Measurements from ENCODE around the gene SREBF2.

Gene SREBF2

DNA sequence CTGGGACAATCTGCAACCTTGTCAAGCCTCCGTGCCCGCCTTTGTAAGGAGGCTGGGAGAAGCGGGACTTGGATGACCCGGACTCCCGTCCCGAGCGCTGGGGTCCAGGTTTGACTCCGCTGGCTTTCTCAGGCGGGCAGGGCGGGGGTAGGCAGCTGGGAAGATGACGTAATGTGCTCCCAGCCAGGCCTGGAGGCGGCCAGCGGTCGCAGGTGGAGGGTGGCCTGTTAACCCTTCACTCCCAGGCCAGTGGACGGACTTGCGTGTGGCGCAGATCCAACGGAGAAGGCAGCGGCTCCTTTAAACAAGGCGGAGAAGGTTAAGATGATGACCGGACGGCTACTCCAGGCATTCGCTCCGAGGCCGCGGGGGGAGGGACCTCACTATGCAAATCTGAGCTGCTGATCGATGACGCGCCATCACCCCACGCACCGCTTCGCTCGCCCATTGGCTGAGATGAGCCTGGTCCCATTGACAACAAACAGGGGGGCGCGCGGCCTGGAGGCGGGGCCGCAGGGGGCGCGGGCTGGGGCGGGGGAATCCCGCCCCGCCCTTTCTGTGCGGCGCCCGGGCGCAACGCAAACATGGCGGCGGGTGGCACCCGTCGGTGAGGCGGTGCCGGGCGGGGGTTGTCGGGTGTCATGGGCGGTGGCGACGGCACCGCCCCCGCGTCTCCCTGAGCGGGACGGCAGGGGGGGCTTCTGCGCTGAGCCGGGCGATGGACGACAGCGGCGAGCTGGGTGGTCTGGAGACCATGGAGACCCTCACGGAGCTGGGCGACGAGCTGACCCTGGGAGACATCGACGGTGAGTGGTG lies at the start of gene SREBF2:
Gene SREBF2, plus strand, starts transcription at position 553 of the 816 bp plus-strand sequence. Its CDS starts 166 bp downstream, at position 719.
- DNase-seq (ENCODE audit: low read depth) = peak; percentile 99

- no peak for DNase-seq (ENCODE audit: low read depth)
Observed at GRCh38 chr22:41787331-41787730, 45.6 kb upstream of the SREBF2 start.

DNA sequence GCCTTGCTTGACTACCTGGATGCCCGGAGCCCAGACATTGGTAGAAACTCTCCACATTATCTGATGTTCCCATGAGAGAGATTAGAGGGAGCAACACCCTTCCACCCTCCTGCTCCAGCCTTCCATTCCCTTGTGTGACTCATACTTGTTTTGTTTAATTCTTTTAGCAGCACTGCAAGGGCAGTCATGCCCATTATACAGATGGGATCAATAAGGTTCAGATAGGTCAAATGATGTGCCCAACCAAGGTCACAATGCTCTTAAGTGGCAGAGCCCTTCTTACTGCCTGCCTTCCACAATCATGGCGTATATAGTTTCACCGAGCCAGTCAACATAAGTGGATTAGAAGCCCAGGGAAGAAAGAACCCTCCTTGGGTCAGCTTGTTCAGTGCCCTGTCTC lies 39.0 kb upstream of the SREBF2 start:
- DNase-seq (ENCODE audit: low read depth) = no peak

GRCh38 chr22:41798736-41799135 lies 34.2 kb upstream of the SREBF2 start:
- DNase-seq (ENCODE audit: low read depth) = no peak

- peak; percentile 28 for DNase-seq (ENCODE audit: low read depth)
Observed at GRCh38 chr22:41799486-41800347, 33.2 kb upstream of the SREBF2 start.

GRCh38 chr22:41800348-41801146 lies 32.4 kb upstream of the SREBF2 start, which contains the start of gene CCDC134:
TSS of gene CCDC134 (plus strand) at chr22:41800679. CDS start at chr22:41808891, 8,212 bp downstream.
- DNase-seq (ENCODE audit: low read depth) = peak; percentile 92

DNA sequence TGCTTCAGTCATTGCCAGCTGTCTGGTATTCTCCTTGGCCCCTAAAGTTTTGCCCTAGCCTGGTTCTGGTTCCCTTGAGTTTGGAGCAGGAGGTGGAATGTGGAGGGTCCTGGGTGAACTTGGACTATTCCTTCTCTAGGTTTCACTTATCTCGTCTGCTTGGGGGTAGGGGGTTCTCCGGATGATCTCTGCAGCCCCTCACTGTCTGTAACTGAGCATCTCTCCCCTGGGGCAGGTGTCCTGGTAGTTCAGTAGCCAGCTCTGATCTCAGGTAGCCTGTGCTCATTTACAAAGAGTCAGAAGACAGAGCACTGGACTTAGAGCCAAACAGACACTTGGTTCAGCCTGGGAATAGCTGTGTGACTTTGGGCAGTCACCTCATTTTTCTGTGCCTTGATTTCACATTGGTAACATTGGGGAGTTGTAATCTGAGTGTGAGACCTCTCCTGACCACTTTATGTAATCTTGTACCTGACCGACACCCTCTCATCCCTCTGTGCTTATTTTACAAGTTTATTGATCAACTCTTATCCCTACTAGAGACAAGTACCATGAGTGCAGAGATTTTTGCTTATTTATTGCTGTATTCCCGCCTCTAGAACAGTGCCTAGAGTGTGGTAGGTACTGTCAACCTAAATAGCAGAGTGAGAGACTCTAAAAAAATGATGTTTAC lies 31.6 kb upstream of the SREBF2 start:
- DNase-seq (ENCODE audit: low read depth) = no peak

GRCh38 chr22:41801886-41802285 lies 31.0 kb upstream of the SREBF2 start:
- DNase-seq (ENCODE audit: low read depth) = no peak

DNA sequence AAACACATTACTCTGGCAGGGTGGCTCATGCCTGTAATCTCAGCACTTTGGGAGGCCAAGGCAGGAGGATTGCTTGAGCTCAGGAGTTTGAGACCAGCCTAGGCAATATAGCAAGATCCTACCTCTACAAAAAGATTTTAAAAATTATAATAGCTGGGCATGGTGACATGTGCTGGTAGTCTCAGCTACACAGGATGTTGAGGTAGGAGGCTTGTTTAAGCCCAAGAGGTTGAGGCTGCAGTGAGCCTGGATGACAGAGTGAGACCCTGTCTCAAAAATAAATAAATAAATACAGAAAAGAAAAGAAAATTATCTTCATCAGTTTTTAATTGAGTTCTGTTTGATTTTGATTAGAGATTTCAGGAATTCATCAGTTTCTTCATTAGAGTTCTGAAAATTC lies 27.3 kb upstream of the SREBF2 start:
- DNase-seq (ENCODE audit: low read depth) = no peak

GRCh38 chr22:41808400-41808799 lies 24.5 kb upstream of the SREBF2 start:
- DNase-seq (ENCODE audit: low read depth) = no peak

DNA sequence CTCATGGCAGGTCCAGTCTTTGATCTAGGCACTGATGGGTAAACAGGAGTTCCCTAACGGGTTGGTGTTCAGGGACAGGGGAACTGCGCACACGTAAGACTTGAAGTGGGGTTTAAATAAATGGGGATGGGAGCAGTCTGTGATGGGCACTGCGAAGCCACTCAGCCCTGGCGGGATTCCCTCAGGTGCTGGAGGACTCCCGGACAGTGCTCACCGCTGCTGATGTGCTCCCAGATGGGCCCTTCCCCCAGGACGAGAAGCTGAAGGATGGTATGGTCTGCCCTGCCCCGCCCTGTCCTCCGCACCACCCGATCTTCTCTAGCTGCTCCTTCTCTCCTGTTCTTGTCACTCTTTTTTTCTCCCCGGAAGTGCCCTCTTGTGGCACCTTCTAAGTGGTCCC lies 22.9 kb upstream of the SREBF2 start:
- no peak for DNase-seq (ENCODE audit: low read depth)

- DNase-seq (ENCODE audit: low read depth) = no peak
Observed at GRCh38 chr22:41812805-41813545, 19.9 kb upstream of the SREBF2 start.

DNA sequence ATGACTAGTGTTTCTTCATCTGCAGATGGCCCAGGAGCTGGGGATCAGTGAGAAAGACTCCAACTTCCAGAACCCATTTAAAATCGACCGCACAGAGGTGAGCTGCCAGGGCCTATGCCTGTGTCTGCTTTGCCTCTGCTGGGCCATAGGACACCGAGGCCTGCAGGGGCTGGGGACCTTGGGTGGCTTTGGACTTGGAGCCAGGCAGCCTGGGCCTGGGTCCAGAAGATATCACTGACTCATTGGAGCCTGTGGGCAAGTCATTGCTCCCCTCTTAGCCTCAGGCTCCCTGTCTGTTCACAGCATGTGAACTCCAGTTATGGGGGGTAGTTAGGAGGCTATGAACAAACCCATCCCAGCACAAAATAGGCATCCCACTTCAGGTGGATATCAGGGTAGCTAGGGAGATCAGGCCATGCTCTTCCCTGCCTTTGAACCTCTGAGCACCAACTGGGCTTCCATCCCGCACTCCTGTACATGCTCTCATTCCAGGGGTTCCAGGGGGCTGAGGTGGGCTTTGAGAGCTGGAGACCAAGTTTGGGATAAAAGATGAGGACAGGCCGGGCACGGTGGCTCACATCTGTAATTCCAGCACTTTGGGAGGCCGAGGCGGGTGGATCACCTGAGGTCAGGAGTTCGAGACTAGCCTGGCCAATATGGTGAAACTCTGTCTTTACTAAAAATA lies 19.0 kb upstream of the SREBF2 start:
- no peak for DNase-seq (ENCODE audit: low read depth)

GRCh38 chr22:41815716-41816115 lies 17.2 kb upstream of the SREBF2 start:
- no peak for DNase-seq (ENCODE audit: low read depth)

DNA sequence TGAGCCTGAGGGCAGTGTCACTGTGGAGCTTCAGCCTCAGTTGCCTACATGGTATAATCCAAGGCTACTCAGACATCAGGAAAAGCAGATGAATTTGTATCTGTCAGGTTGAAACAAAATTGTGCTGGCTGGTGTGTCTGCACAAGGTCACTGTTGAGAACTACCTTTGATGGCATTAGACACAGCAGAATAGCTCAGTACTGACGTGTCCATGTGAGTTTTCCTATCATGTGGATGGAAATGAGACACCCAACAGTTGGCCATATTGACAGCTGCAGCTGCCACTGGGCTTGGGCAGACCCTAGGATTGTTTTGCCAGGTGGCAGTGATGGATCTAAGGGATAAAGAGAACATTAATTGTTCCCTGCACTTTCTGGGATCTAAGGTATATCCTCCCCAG lies 16.7 kb upstream of the SREBF2 start:
- no peak for DNase-seq (ENCODE audit: low read depth)

GRCh38 chr22:41816871-41817270 lies 16.0 kb upstream of the SREBF2 start:
- DNase-seq (ENCODE audit: low read depth) = no peak

- no peak for DNase-seq (ENCODE audit: low read depth)
Observed at GRCh38 chr22:41818011-41818410, 14.9 kb upstream of the SREBF2 start.

- no peak for DNase-seq (ENCODE audit: low read depth)
Observed at GRCh38 chr22:41818596-41818995, 14.3 kb upstream of the SREBF2 start.

- no peak for DNase-seq (ENCODE audit: low read depth)
Observed at GRCh38 chr22:41819257-41819656, 13.6 kb upstream of the SREBF2 start.

- DNase-seq (ENCODE audit: low read depth) = no peak
Observed at GRCh38 chr22:41820447-41820846, 12.5 kb upstream of the SREBF2 start.
